Activated T-cell treated with anti-CD3 and anti-CD28 coated beads, Interleukin-2, amount 50 U/mL, for 4 hours (primary cell): ENCODE data around the gene MAN1C1. TPM values are rescaled to one million over a fixed set of nuclear protein-coding genes. Genes with fewer than 3 reads are reported as not detected.
"Not testable (repeated sequence)": the region's sequence is repeated elsewhere in the genome, so short reads cannot be mapped to it uniquely, and the experiment has no call there.

ENCODE experiments used
- ATAC-seq, 2 donors: fragments of 200-7000 bp; cut with Tn5 transposase; one replicate each; pipeline ENCODE4 v1.10.0; 2021
- DNase-seq: peaks from one replicate; pipeline ENCODE4 v3.0.0-alpha.2; 2020
- H3K27me3 Mint-ChIP-seq: one replicate; pipeline ENCODE4 v1.8.0; 2021; ENCODE audit warnings: low read depth, mixed read lengths
- H3K36me3 Mint-ChIP-seq: one replicate; pipeline ENCODE4 v1.8.0; 2022; ENCODE audit warnings: mixed read lengths; ENCODE audit not compliant: insufficient read depth
- H3K4me1 Mint-ChIP-seq: one replicate; pipeline ENCODE4 v1.8.0; 2021; ENCODE audit warnings: low read depth, mixed read lengths
- H3K4me3 Mint-ChIP-seq: one replicate; pipeline ENCODE4 v1.8.0; 2021; ENCODE audit warnings: mild to moderate bottlenecking, moderate library complexity, mixed read lengths
- H3K9me3 Mint-ChIP-seq: one replicate; pipeline ENCODE4 v1.8.0; 2021; ENCODE audit warnings: mixed read lengths
- total RNA-seq, 3 donors: library from RNA; stranded (reverse); gene quantifications; one replicate each; pipeline ENCODE4 v1.2.1, GENCODE V29; 2021

The MAN1C1 gene
- total RNA-seq, 3 donors from 2014 or later = 2.7 to 5.7 (median 3.1) TPM

GRCh38 chr1:25689686-25690381 lies 73.2 kb downstream of the MAN1C1 start:
- H3K4me3 Mint-ChIP-seq = no peak overlapping the region
- ATAC-seq (no peak), DNase-seq (no peak)
- no peaks in the 10 kb centered on the region for H3K27me3 Mint-ChIP-seq
- no peaks in the 10 kb centered on the region for H3K9me3 Mint-ChIP-seq
- peaks cover 23% of the 10 kb centered on the region for H3K4me1 Mint-ChIP-seq
- peaks cover 5% of the 10 kb centered on the region for H3K36me3 Mint-ChIP-seq

- DNase-seq (no peak), ATAC-seq (no peak)
- H3K4me1 Mint-ChIP-seq = peaks cover 30% of the 10 kb centered on the region
- H3K4me3 Mint-ChIP-seq = no peak overlapping the region
- H3K27me3 Mint-ChIP-seq = no peaks in the 10 kb centered on the region
- H3K36me3 Mint-ChIP-seq = peaks cover 5% of the 10 kb centered on the region
- H3K9me3 Mint-ChIP-seq = no peaks in the 10 kb centered on the region
Observed at GRCh38 chr1:25690396-25690956, 73.9 kb downstream of the MAN1C1 start.

- ATAC-seq = no peak
- Mint-ChIP-seq H3K4me3 (no peak overlapping the region), H3K27me3 (no peaks in the 10 kb centered on the region), H3K36me3 (peaks cover 5% of the 10 kb centered on the region), H3K9me3 (no peaks in the 10 kb centered on the region), H3K4me1 (peaks cover 37% of the 10 kb centered on the region)
- no peak for DNase-seq
Observed at GRCh38 chr1:25691211-25691610, 74.6 kb downstream of the MAN1C1 start.

- Mint-ChIP-seq H3K4me1 (peaks cover 43% of the 10 kb centered on the region), H3K36me3 (no peaks in the 10 kb centered on the region), H3K4me3 (no peak overlapping the region), H3K27me3 (no peaks in the 10 kb centered on the region), H3K9me3 (no peaks in the 10 kb centered on the region)
- DNase-seq = peak; percentile 24
- peak; percentile 58 to 69 for ATAC-seq
Observed at GRCh38 chr1:25692560-25692959, 76.0 kb downstream of the MAN1C1 start.

- Mint-ChIP-seq H3K36me3 (no peaks in the 10 kb centered on the region), H3K4me3 (no peak overlapping the region), H3K9me3 (no peaks in the 10 kb centered on the region), H3K27me3 (no peaks in the 10 kb centered on the region), H3K4me1 (peaks cover 44% of the 10 kb centered on the region)
- ATAC-seq (no peak), DNase-seq (no peak)
Observed at GRCh38 chr1:25694167-25695007, 77.8 kb downstream of the MAN1C1 start.

GRCh38 chr1:25695090-25695770 lies 78.6 kb downstream of the MAN1C1 start:
- no peak for DNase-seq
- Mint-ChIP-seq H3K27me3 (no peaks in the 10 kb centered on the region), H3K4me3 (no peak overlapping the region), H3K36me3 (no peaks in the 10 kb centered on the region), H3K4me1 (peaks cover 41% of the 10 kb centered on the region), H3K9me3 (no peaks in the 10 kb centered on the region)
- ATAC-seq = no peak

GRCh38 chr1:25695771-25696311 lies 79.2 kb downstream of the MAN1C1 start:
- no peaks in the 10 kb centered on the region for H3K27me3 Mint-ChIP-seq
- no peaks in the 10 kb centered on the region for H3K9me3 Mint-ChIP-seq
- H3K4me1 Mint-ChIP-seq = peaks cover 38% of the 10 kb centered on the region
- ATAC-seq (peak; percentile 25 to 34), DNase-seq (no peak)
- H3K36me3 Mint-ChIP-seq = no peaks in the 10 kb centered on the region
- no peak overlapping the region for H3K4me3 Mint-ChIP-seq

GRCh38 chr1:25696643-25697042 lies 80.1 kb downstream of the MAN1C1 start:
- peaks cover 38% of the 10 kb centered on the region for H3K4me1 Mint-ChIP-seq
- not testable (repeated sequence) for ATAC-seq, H3K27me3 Mint-ChIP-seq, H3K9me3 Mint-ChIP-seq, H3K36me3 Mint-ChIP-seq, H3K4me3 Mint-ChIP-seq, DNase-seq

GRCh38 chr1:25697435-25698217 lies 81.0 kb downstream of the MAN1C1 start:
- ATAC-seq (peak; percentile 42), DNase-seq (no peak)
- Mint-ChIP-seq H3K36me3 (no peaks in the 10 kb centered on the region), H3K4me1 (peaks cover 37% of the 10 kb centered on the region), H3K27me3 (no peaks in the 10 kb centered on the region), H3K9me3 (no peaks in the 10 kb centered on the region), H3K4me3 (no peak overlapping the region)

GRCh38 chr1:25698252-25698651 lies 81.7 kb downstream of the MAN1C1 start:
- ATAC-seq = peak; percentile 63 to 71
- Mint-ChIP-seq H3K36me3 (no peaks in the 10 kb centered on the region), H3K4me3 (no peak overlapping the region), H3K27me3 (no peaks in the 10 kb centered on the region), H3K9me3 (no peaks in the 10 kb centered on the region), H3K4me1 (peaks cover 38% of the 10 kb centered on the region)
- peak; percentile 15 for DNase-seq

- not testable (repeated sequence) for H3K4me3 Mint-ChIP-seq, H3K27me3 Mint-ChIP-seq, H3K9me3 Mint-ChIP-seq, ATAC-seq, H3K36me3 Mint-ChIP-seq, DNase-seq
- H3K4me1 Mint-ChIP-seq = peaks cover 45% of the 10 kb centered on the region
Observed at GRCh38 chr1:25699059-25699458, 82.5 kb downstream of the MAN1C1 start.

- DNase-seq = no peak
- ATAC-seq = no peak
- H3K9me3 Mint-ChIP-seq = no peaks in the 10 kb centered on the region
- no peak overlapping the region for H3K4me3 Mint-ChIP-seq
- H3K36me3 Mint-ChIP-seq = no peaks in the 10 kb centered on the region
- no peaks in the 10 kb centered on the region for H3K27me3 Mint-ChIP-seq
- peaks cover 49% of the 10 kb centered on the region for H3K4me1 Mint-ChIP-seq
Observed at GRCh38 chr1:25699500-25700143, 83.0 kb downstream of the MAN1C1 start.

GRCh38 chr1:25700144-25700523 lies 83.5 kb downstream of the MAN1C1 start:
- ATAC-seq (no peak), DNase-seq (no peak)
- Mint-ChIP-seq H3K4me1 (peaks cover 50% of the 10 kb centered on the region), H3K36me3 (no peaks in the 10 kb centered on the region), H3K9me3 (no peaks in the 10 kb centered on the region), H3K4me3 (no peak overlapping the region), H3K27me3 (no peaks in the 10 kb centered on the region)
